ENCODE measurements around the gene CLSTN2.

Gene CLSTN2

GRCh38 chr3:140399871-140400270 is 464.9 kb downstream of the CLSTN2 start:
- TF ChIP-seq, protein P1, sequence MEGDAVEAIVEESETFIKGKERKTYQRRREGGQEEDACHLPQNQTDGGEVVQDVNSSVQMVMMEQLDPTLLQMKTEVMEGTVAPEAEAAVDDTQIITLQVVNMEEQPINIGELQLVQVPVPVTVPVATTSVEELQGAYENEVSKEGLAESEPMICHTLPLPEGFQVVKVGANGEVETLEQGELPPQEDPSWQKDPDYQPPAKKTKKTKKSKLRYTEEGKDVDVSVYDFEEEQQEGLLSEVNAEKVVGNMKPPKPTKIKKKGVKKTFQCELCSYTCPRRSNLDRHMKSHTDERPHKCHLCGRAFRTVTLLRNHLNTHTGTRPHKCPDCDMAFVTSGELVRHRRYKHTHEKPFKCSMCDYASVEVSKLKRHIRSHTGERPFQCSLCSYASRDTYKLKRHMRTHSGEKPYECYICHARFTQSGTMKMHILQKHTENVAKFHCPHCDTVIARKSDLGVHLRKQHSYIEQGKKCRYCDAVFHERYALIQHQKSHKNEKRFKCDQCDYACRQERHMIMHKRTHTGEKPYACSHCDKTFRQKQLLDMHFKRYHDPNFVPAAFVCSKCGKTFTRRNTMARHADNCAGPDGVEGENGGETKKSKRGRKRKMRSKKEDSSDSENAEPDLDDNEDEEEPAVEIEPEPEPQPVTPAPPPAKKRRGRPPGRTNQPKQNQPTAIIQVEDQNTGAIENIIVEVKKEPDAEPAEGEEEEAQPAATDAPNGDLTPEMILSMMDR (IDR thresholded peaks at IDR 0.05): no peak
- Mint-ChIP-seq H3K9me3 (no peaks in the 10 kb centered on the region), H3K4me1 (peaks cover 27% of the 10 kb centered on the region), H3K4me3 (no peak overlapping the region), H3K27me3 (ENCODE audit: low read depth, poor library complexity) (peaks cover 5% of the 10 kb centered on the region), H3K36me3 (ENCODE audit: low read depth) (no peaks in the 10 kb centered on the region), H3K27ac (no peak overlapping the region)
- no peak for DNase-seq

GRCh38 chr3:140403079-140403478 is 468.1 kb downstream of the CLSTN2 start:
- Mint-ChIP-seq H3K4me1 (peaks cover 18% of the 10 kb centered on the region), H3K36me3 (ENCODE audit: low read depth) (no peaks in the 10 kb centered on the region), H3K9me3 (no peaks in the 10 kb centered on the region), H3K27ac (peak overlapping the region; percentile 58), H3K27me3 (ENCODE audit: low read depth, poor library complexity) (peaks cover 5% of the 10 kb centered on the region), H3K4me3 (no peak overlapping the region)
- no peak for DNase-seq
- TF ChIP-seq, protein P1 (IDR thresholded peaks at IDR 0.05): no peak

DNA sequence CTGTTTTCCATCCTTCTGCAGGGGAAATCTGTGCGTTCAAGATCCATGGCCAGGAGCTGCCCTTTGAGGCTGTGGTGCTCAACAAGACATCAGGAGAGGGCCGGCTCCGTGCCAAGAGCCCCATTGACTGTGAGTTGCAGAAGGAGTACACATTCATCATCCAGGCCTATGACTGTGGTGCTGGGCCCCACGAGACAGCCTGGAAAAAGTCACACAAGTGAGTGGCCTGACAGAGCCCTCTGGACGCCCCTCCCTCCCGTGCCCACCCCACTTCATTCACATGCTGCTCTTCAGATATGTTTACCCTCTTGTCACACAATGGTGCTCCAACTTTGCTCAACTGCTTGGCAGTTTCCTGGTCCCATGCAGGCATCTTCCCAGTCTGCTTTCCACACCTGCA is 468.6 kb downstream of the CLSTN2 start:
- no peak overlapping the region for H3K4me3 Mint-ChIP-seq
- DNase-seq: no peak
- TF ChIP-seq, protein P1 (IDR thresholded peaks at IDR 0.05): no peak
- H3K27me3 Mint-ChIP-seq (ENCODE audit: low read depth, poor library complexity): peaks cover 5% of the 10 kb centered on the region
- H3K9me3 Mint-ChIP-seq: no peaks in the 10 kb centered on the region
- no peak overlapping the region for H3K27ac Mint-ChIP-seq
- H3K36me3 Mint-ChIP-seq (ENCODE audit: low read depth): no peaks in the 10 kb centered on the region
- peaks cover 18% of the 10 kb centered on the region for H3K4me1 Mint-ChIP-seq

- TF ChIP-seq, protein P1 (IDR thresholded peaks at IDR 0.05): no peak
- Mint-ChIP-seq H3K9me3 (peaks cover 21% of the 10 kb centered on the region), H3K4me3 (no peak overlapping the region), H3K4me1 (peaks cover 18% of the 10 kb centered on the region), H3K27ac (no peak overlapping the region), H3K36me3 (ENCODE audit: low read depth) (peaks cover 6% of the 10 kb centered on the region), H3K27me3 (ENCODE audit: low read depth, poor library complexity) (peaks cover 13% of the 10 kb centered on the region)
- no peak for DNase-seq
Measured at GRCh38 chr3:140406655-140407054, 471.7 kb downstream of the CLSTN2 start.

DNA sequence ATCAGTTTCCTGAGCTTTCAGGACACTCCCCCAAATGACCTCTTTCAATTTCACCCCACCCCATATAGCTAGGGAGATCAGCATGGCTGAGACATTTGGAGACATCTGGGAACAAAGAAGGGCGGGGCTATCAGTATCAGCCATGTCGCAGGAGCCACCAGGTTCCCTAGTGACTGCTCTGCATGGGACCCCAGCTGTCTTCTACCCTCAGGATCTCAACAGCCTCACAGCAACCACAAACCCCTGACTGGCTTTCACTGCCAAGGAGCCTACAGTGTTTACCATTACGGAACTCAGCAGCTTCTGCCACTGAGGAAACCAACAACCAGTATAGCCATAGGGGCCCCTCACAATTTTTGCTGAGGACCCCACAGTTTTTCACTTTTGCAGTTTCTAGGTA is 473.3 kb downstream of the CLSTN2 start:
- peaks cover 6% of the 10 kb centered on the region for H3K36me3 Mint-ChIP-seq (ENCODE audit: low read depth)
- H3K27me3 Mint-ChIP-seq (ENCODE audit: low read depth, poor library complexity): peaks cover 9% of the 10 kb centered on the region
- TF ChIP-seq, protein P1 (IDR thresholded peaks at IDR 0.05): no peak
- H3K27ac Mint-ChIP-seq: no peak overlapping the region
- H3K9me3 Mint-ChIP-seq: peaks cover 25% of the 10 kb centered on the region
- peaks cover 13% of the 10 kb centered on the region for H3K4me1 Mint-ChIP-seq
- H3K4me3 Mint-ChIP-seq: no peak overlapping the region
- DNase-seq: no peak

DNA sequence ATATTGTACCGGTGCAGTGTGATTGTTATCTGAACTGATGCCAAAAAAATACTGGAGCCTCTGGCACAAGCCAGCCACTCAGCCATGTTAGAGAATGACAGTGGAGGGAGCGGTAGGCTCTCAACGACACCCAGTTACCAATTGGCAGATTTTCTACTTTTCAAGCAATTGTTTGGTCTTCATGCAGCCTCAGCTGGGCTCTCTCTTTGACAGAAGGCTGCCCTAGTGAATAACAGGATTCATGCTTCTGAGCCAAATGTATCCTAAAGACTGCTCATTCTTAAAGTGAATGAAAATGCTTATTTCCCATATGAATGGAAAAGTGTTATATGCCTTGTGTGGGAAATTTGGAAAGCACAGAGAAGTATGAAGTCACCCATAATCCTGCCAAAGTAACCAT is 481.7 kb downstream of the CLSTN2 start:
- DNase-seq: no peak
- TF ChIP-seq, protein P1 (IDR thresholded peaks at IDR 0.05): no peak
- Mint-ChIP-seq H3K27me3 (ENCODE audit: low read depth, poor library complexity) (peaks cover 3% of the 10 kb centered on the region), H3K4me1 (peaks cover 5% of the 10 kb centered on the region), H3K9me3 (peaks cover 28% of the 10 kb centered on the region), H3K27ac (no peak overlapping the region), H3K4me3 (no peak overlapping the region), H3K36me3 (ENCODE audit: low read depth) (no peaks in the 10 kb centered on the region)

Data from nephron progenitor cell (in vitro differentiated cells).